ENCODE data around the gene CNTRL. TPM values are rescaled to one million over a fixed set of nuclear protein-coding genes. Genes with fewer than 3 reads are reported as not detected.

Gene CNTRL
- total and polyA plus RNA-seq, 12 donors = 7.4 to 19.1 (median 9.7) TPM

DNA sequence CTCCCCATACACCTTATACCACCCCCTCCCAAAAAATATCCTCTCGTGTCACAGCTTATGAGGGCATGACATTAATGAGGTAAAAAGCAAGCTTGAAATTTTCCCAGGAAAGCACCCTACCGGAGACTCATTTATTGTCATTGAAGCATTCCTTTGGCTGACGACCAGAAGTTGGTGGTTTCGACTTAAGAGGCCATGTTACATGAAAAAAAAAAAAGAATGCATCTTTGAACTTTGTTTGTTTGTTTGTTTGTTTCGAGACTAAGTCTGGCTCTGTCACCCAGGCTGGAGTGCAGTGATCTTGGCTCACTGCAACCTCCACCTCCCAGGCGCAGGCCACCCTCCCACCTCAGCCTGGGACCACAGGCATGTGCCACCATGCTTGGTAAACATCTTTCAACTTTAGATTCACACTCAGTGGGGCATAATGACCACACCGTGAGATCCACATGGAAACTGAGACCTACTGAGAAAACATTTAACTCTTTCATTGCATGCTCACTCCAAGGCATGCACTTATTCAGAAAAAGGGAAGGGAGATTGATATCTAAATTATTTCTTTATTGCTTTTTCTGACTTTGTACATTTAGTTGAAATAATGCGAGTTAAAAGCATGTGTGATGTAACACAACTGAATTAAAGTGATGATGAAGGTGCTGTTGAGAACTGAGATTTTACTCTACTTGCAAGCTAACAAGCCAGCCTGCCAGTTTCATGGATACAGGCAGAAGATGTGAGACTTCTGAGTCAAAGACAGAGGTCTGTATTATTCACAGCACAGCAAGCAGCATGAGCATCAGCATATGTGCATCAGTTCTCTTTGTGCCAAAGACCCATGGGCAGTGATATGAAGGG, 132.0 kb downstream of the CNTRL start:
- DNase-seq = peak in 1 of 7 donors; percentile 14
- Histone ChIP-seq H3K27me3 (no peaks in the 10 kb centered on the region), H3K4me1 (replicated peaks in 1 of 2) (peaks cover 4% of the 10 kb centered on the region in 2 donors), H3K9me3 (replicated peaks in 1 of 3) (no peaks in the 10 kb centered on the region), H3K36me3 (replicated peaks in 1 of 2) (no peaks in the 10 kb centered on the region), H3K27ac (no peak overlapping the region), H3K4me3 (no peak overlapping the region)
- WGBS, 4 donors = 55 to 61% (median 59%) methylated on average over 8 of the region's 8 CpGs
- intact Hi-C loops (cut with DNase I) = no loop called here
- TF ChIP-seq, protein P1, sequence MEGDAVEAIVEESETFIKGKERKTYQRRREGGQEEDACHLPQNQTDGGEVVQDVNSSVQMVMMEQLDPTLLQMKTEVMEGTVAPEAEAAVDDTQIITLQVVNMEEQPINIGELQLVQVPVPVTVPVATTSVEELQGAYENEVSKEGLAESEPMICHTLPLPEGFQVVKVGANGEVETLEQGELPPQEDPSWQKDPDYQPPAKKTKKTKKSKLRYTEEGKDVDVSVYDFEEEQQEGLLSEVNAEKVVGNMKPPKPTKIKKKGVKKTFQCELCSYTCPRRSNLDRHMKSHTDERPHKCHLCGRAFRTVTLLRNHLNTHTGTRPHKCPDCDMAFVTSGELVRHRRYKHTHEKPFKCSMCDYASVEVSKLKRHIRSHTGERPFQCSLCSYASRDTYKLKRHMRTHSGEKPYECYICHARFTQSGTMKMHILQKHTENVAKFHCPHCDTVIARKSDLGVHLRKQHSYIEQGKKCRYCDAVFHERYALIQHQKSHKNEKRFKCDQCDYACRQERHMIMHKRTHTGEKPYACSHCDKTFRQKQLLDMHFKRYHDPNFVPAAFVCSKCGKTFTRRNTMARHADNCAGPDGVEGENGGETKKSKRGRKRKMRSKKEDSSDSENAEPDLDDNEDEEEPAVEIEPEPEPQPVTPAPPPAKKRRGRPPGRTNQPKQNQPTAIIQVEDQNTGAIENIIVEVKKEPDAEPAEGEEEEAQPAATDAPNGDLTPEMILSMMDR (IDR thresholded peaks at IDR 0.05) = no peak
- TF ChIP-seq POLR2A (IDR thresholded peaks at IDR 0.05) = no peak

DNA sequence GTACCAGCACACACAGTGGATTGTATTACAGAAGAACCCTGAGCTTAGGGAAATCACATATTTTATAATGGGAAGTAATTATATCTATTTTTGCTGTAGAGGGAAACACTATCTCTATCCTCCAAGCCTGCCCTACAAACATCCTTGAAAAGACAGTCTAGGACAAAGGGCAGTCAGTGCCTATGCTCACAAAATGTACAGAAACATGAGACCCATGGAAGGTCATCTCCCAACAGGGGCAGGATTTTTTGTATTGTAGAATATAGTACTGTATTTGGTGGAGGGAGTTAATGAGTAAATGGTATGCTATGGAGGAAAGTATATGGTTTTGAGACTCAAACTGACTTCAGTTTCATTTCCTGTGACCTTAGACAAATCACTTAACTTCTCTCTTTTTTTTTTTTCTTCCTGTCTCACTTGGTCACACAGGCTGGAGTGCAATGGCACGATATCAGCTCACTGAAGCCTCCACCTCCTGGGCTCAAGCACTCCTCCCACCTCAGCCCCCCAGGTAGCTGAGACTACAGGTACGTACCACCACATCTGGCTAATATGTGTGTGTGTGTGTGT, 132.7 kb downstream of the CNTRL start:
- DNase-seq = no peak
- 33 to 92% (median 78%) methylated on average over 1 to 2 of the region's 2 CpGs for WGBS, 4 donors
- Histone ChIP-seq H3K4me1 (replicated peaks in 1 of 2) (peaks cover under 1% of the 10 kb centered on the region in 2 donors), H3K4me3 (no peak overlapping the region), H3K27ac (no peak overlapping the region), H3K9me3 (replicated peaks in 1 of 3) (no peaks in the 10 kb centered on the region), H3K27me3 (no peaks in the 10 kb centered on the region), H3K36me3 (replicated peaks in 1 of 2) (no peaks in the 10 kb centered on the region)
- TF ChIP-seq POLR2A (IDR thresholded peaks at IDR 0.05) = no peak
- intact Hi-C loops (cut with DNase I) = no loop called here

DNA sequence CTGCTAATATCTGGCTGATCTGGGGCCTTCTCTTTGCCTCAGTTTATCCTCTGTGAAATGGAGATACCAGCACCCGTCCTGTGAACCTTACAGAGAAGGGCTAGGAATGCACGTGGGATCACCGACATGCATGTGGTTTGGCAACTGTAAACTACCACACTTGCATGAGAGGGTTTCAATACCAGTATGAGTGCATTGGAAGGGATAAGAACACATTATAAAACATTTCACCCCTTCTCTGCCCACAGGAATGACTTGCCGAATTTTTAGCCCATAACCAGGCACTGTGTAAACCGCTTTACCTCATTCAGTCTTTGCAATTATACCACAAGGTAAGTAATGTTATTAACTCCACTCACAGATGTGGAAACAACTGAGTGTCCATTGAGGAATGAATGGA, 135.8 kb downstream of the CNTRL start:
- H3K4me1 ChIP-seq (replicated peaks in 1 of 2) = no peaks in the 10 kb centered on the region
- no peaks in the 10 kb centered on the region for H3K36me3 ChIP-seq (replicated peaks in 1 of 2)
- intact Hi-C loops (cut with DNase I) = loop anchor here (5.0 to 10.0 kb wide), 4 partner anchors 64 to 182 kb away; no protein-coding TSS in a partner anchor
- no peaks in the 10 kb centered on the region for H3K9me3 ChIP-seq (replicated peaks in 1 of 3)
- no peaks in the 10 kb centered on the region for H3K27me3 ChIP-seq
- TF ChIP-seq, protein P1 (IDR thresholded peaks at IDR 0.05) = no peak
- no peak for TF ChIP-seq POLR2A (IDR thresholded peaks at IDR 0.05)
- no peak overlapping the region for H3K4me3 ChIP-seq
- DNase-seq = no peak
- H3K27ac ChIP-seq = no peak overlapping the region
- WGBS, 4 donors = 80 to 87% (median 87%) methylated on average over 5 of the region's 5 CpGs

DNA sequence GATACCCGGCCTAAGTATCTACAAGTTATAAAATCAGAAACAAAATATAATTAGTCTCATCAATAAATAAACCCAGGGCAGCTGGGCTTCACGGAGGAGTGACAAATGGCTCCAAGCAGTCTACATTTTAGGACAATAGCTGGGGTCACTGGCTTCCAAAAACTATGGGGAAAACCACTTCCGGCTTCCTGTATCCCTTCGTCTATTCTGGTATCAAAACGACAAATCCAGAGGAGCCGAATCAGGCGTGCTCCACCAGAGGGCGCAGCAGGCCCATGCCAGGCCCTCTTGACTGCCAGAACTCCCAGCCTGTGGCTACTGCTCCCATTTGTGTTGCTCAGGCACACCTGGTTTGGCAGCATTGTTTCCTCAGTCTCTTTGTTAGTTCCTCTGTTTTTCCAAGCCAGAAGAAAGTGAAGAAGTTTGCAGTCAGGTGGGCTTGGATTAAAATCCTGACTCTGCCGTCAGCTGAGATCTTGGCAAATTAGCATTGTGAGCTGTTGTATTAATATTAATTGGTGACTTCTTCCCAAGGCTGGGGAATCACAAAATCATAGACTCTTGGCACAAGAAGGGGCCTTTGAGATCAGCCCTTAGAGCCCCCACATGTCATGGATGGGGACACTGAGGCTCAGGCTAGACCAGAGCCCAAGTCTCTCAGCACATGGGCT, 138.5 kb downstream of the CNTRL start:
- Histone ChIP-seq H3K27ac (peak overlapping the region in 1 of 5 donors; percentile 35), H3K4me3 (no peak overlapping the region)
- intact Hi-C loops (cut with DNase I) = loop anchor here (5.0 to 10.0 kb wide), 4 partner anchors 62 to 179 kb away; no protein-coding TSS in a partner anchor

More for the DNA sequence above, 138.5 kb downstream of the CNTRL start:
- peak in 1 of 2 donors; percentile 11 for TF ChIP-seq POLR2A (IDR thresholded peaks at IDR 0.05)
- TF ChIP-seq, protein P1 (IDR thresholded peaks at IDR 0.05) = peak; percentile 89 to 97 (median 94)
- 19 to 23% (median 21%) methylated on average over 9 of the region's 9 CpGs for WGBS, 4 donors
- H3K4me1 ChIP-seq (replicated peaks in 1 of 2) = no peaks in the 10 kb centered on the region
- H3K27me3 ChIP-seq = no peaks in the 10 kb centered on the region
- peak; percentile 88 to 97 (median 91) for DNase-seq
- no peaks in the 10 kb centered on the region for H3K9me3 ChIP-seq (replicated peaks in 1 of 3)
- no peaks in the 10 kb centered on the region for H3K36me3 ChIP-seq (replicated peaks in 1 of 2)
